ENCODE data around the gene SRR.

- no peak for TF ChIP-seq E4F1 (CRISPR knock-in tag; IDR thresholded peaks at IDR 0.05; ENCODE audit: borderline replicate concordance)
- no peak for TF ChIP-seq GATAD2A (IDR thresholded peaks at IDR 0.05)
- TF ChIP-seq ZNF121 (CRISPR knock-in tag; conservative IDR thresholded peaks at IDR 0.05) = no peak
- TF ChIP-seq ZNF253 (CRISPR knock-in tag; conservative IDR thresholded peaks at IDR 0.05) = no peak
- no peak for TF ChIP-seq NFE2L1 (tag; IDR thresholded peaks at IDR 0.05; ENCODE audit: borderline replicate concordance, low read depth)
- TF ChIP-seq TFAP4 (CRISPR knock-in tag; IDR thresholded peaks at IDR 0.05; ENCODE audit: borderline replicate concordance) = no peak
- no peak for TF ChIP-seq MXI1 (IDR thresholded peaks at IDR 0.05; ENCODE audit: low read depth, low read length)
- no peak for TF ChIP-seq FOXP4 (CRISPR knock-in tag; IDR thresholded peaks at IDR 0.05; ENCODE audit: borderline replicate concordance)
- TF ChIP-seq CREB1 (IDR thresholded peaks at IDR 0.05) = no peak
- no peak for TF ChIP-seq CREB1 (CRISPR knock-in tag; IDR thresholded peaks at IDR 0.05)
- no peak for TF ChIP-seq SETDB1 (IDR thresholded peaks at IDR 0.05; ENCODE audit: low read length)
- no peak for TF ChIP-seq ZNF232 (CRISPR knock-in tag; IDR thresholded peaks at IDR 0.05)
- TF ChIP-seq TAF1 (IDR thresholded peaks at IDR 0.05; ENCODE audit: control insufficient read depth, extremely low read depth, insufficient read depth, low read length, severe bottlenecking) = no peak
- TF ChIP-seq SPI1 (IDR thresholded peaks at IDR 0.05; ENCODE audit: borderline replicate concordance, low read depth, low read length) = no peak
- no peak for TF ChIP-seq THRA (IDR thresholded peaks at IDR 0.05)
Measured at GRCh38 chr17:2373179-2373578, 69.4 kb downstream of the SRR start.
